ENCODE data around the gene BRD4. TPM values are rescaled to one million over a fixed set of nuclear protein-coding genes. Genes with fewer than 3 reads are reported as not detected.

BRD4 gene
- total RNA-seq, 1 donor from 2014 or later = 152 TPM

DNA sequence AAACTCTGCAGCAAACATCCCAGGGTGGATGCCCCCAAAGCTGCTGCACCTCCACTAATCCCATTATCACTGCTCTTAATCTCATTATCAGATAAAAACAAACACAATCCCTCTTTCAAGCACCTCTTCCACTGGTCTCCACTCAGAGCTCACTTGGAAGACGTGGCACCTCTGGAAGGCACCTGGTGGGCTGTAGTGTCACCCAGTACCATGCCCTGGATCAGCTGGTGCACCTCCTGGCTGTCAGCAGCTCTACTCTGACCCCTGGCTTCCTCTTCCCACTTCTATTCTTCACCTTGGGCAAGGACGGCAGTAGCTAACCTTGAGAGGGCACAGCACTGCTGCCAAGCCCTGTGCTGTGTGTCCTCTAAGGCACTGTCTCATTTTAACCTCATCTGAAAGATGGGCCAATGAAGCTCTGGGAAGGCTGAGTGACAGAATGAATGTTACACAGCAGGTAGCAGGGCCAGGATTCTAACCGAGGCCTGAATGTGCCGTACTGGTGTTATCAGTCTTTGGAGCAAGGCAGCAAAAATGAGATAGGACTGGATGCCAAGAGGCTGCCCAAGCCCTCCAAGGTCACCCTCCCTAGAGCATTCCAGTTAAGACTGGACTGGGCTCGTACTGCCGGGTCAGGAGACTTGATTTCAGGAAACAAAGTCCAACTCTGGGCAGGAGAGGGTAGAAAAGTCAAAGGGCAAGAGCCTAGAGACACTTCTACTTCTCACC, 7.4 kb downstream of the BRD4 start:
- Mint-ChIP-seq H3K27me3 (ENCODE audit: low read depth) (no peaks in the 10 kb centered on the region), H3K27ac (ENCODE audit: unreplicated experiment) (no peak overlapping the region), H3K4me3 (peak overlapping the region; percentile 34), H3K36me3 (ENCODE audit: low read depth) (peaks cover 2% of the 10 kb centered on the region), H3K4me1 (peaks cover 81% of the 10 kb centered on the region), H3K9me3 (peaks cover 2% of the 10 kb centered on the region)
- no peak for DNase-seq (ENCODE audit: low read depth, low spot score)
- TF ChIP-seq, protein P1, sequence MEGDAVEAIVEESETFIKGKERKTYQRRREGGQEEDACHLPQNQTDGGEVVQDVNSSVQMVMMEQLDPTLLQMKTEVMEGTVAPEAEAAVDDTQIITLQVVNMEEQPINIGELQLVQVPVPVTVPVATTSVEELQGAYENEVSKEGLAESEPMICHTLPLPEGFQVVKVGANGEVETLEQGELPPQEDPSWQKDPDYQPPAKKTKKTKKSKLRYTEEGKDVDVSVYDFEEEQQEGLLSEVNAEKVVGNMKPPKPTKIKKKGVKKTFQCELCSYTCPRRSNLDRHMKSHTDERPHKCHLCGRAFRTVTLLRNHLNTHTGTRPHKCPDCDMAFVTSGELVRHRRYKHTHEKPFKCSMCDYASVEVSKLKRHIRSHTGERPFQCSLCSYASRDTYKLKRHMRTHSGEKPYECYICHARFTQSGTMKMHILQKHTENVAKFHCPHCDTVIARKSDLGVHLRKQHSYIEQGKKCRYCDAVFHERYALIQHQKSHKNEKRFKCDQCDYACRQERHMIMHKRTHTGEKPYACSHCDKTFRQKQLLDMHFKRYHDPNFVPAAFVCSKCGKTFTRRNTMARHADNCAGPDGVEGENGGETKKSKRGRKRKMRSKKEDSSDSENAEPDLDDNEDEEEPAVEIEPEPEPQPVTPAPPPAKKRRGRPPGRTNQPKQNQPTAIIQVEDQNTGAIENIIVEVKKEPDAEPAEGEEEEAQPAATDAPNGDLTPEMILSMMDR (conservative IDR thresholded peaks at IDR 0.05) = no peak

DNA sequence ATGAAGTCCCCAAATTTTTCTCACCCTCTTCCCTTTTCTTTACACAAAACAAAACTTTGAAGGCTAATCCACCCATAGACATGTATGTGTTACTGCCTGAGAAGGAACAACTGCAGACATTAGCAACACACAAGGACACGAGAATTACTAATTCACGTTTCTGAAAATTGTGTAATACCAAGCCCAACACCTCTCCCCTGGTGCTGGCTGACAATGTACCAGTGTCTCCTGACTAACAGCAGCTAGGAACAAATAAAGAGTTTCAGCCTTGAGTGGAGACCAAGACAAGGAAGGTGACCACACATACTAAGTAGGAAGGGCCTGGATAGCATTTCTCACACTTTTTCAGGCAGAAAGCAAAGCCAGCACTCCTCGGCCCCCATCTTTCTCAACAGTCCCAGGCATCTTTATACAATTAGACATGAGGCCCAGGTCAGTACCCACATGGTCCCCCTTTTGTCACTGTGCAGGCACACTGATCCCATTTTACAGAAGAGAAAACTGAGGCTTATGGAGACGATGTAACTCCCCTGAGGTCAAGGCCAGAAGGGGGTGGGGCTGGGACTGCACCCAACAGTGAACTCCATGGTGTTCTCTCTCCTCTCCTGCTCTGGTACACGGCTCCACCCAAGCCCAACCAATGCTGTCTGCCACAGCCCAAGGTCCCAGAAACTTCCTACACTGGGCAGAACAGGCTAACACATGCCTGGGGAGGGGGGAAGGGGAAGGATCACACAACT, 8.7 kb downstream of the BRD4 start:
- peaks cover 2% of the 10 kb centered on the region for H3K9me3 Mint-ChIP-seq
- H3K36me3 Mint-ChIP-seq (ENCODE audit: low read depth) = no peaks in the 10 kb centered on the region
- no peak for DNase-seq (ENCODE audit: low read depth, low spot score)
- H3K27ac Mint-ChIP-seq (ENCODE audit: unreplicated experiment) = no peak overlapping the region
- H3K4me3 Mint-ChIP-seq = no peak overlapping the region
- H3K27me3 Mint-ChIP-seq (ENCODE audit: low read depth) = no peaks in the 10 kb centered on the region
- TF ChIP-seq, protein P1 (conservative IDR thresholded peaks at IDR 0.05) = no peak
- H3K4me1 Mint-ChIP-seq = peaks cover 76% of the 10 kb centered on the region

DNA sequence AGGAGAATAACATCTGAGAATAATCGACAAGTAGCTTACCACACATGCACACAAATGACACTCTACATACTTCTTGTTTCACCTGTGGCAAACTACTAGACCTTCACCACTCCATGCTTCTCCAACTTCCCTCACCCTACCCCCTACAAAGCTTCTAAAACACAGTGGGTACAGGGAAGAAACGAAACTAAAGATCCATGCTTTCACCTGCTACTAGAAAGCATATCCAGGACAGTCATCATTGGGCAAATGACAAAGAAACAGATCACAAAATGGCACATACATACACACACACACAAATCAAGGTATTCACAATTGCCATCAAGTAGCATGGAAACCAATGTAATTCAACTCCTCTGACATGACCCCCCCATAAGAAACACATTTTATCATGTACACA, 10.6 kb downstream of the BRD4 start:
- peak overlapping the region; percentile 35 for H3K27ac Mint-ChIP-seq (ENCODE audit: unreplicated experiment)
- peaks cover 2% of the 10 kb centered on the region for H3K9me3 Mint-ChIP-seq
- peaks cover 78% of the 10 kb centered on the region for H3K4me1 Mint-ChIP-seq
- H3K4me3 Mint-ChIP-seq = peak overlapping the region; percentile 2
- H3K27me3 Mint-ChIP-seq (ENCODE audit: low read depth) = no peaks in the 10 kb centered on the region
- H3K36me3 Mint-ChIP-seq (ENCODE audit: low read depth) = no peaks in the 10 kb centered on the region
- DNase-seq (ENCODE audit: low read depth, low spot score) = no peak
- TF ChIP-seq, protein P1 (conservative IDR thresholded peaks at IDR 0.05) = no peak

DNA sequence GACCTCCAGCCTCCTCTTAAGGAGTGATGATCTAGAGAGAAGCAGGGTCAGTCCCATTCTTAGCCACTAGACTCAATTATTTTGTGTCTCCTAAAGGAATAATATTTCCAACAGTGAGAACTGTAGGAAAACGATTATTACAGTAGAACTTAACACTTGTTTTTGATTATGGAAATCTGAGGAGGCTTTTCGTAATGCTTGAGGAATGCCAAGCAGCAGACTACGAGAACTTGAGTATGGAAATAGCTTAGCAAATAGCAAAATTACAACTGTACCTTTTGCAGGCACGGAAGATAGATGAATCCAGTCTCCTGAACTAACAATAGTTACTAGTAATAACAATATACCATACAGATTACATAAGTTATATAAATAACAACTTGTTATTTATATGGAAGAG, 12.2 kb downstream of the BRD4 start:
- no peak overlapping the region for H3K4me3 Mint-ChIP-seq
- no peaks in the 10 kb centered on the region for H3K36me3 Mint-ChIP-seq (ENCODE audit: low read depth)
- no peaks in the 10 kb centered on the region for H3K27me3 Mint-ChIP-seq (ENCODE audit: low read depth)
- peaks cover 2% of the 10 kb centered on the region for H3K9me3 Mint-ChIP-seq
- peaks cover 73% of the 10 kb centered on the region for H3K4me1 Mint-ChIP-seq
- TF ChIP-seq, protein P1 (conservative IDR thresholded peaks at IDR 0.05) = no peak
- no peak overlapping the region for H3K27ac Mint-ChIP-seq (ENCODE audit: unreplicated experiment)
- no peak for DNase-seq (ENCODE audit: low read depth, low spot score)

DNA sequence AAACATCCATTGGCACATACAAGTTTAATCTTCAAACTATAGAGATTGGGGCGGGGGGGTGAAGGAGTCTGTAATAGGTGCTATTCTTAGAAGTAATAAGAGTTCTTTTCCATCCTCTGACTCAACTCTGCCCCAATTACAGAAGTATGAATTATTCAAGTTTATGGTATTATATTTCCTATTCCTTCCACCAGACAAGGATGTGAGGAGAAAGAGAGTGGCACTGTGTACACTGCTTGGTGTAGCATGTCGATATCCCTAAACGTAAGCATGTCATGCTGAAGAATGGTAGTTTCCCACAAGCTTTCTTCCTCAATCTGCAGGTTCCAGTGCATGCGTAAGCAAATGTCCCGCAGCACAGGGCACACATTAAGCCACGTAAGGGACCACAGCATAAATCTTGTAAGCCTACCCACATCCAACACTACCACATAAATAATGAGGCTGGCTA, 14.1 kb downstream of the BRD4 start:
- H3K36me3 Mint-ChIP-seq (ENCODE audit: low read depth) = no peaks in the 10 kb centered on the region
- no peak overlapping the region for H3K27ac Mint-ChIP-seq (ENCODE audit: unreplicated experiment)
- H3K27me3 Mint-ChIP-seq (ENCODE audit: low read depth) = no peaks in the 10 kb centered on the region
- peaks cover 67% of the 10 kb centered on the region for H3K4me1 Mint-ChIP-seq
- no peak for DNase-seq (ENCODE audit: low read depth, low spot score)
- no peak overlapping the region for H3K4me3 Mint-ChIP-seq
- H3K9me3 Mint-ChIP-seq = peaks cover 2% of the 10 kb centered on the region
- TF ChIP-seq, protein P1 (conservative IDR thresholded peaks at IDR 0.05) = no peak
